BJ (cell line): ENCODE data around the gene TOM1L1. TPM values are rescaled to one million over a fixed set of nuclear protein-coding genes. Genes with fewer than 3 reads are reported as not detected.
A peak's percentile ranks its signal among the peaks of the same experiment; 100 is the strongest.

ENCODE experiments used
- CTCF ChIA-PET: fragments of 350-600 bp; formaldehyde crosslinking; extraction: SDS; loops from one replicate; lab custom pipeline; 2021; ENCODE audit warnings: antibody characterized with exemption, inconsistent platforms; lab: Yijun Ruan, JAX
- POLR2A ChIA-PET: fragments of 300-600 bp; sonication (Branson Sonifier 250); formaldehyde crosslinking; extraction: SDS; loops from one replicate; lab custom pipeline; 2021; ENCODE audit warnings: antibody characterized with exemption; lab: Charles Lee
- DNase-seq: peaks from one replicate; pipeline ENCODE4 v3.0.0-alpha.2; 2011; ENCODE audit warnings: low read depth
- H3K27me3 ChIP-seq: 2 replicates; pipeline ENCODE4 v1.6.0; 2011; ENCODE audit warnings: low read length; ENCODE audit not compliant: control insufficient read depth, insufficient read depth
- H3K36me3 ChIP-seq: 2 replicates; pipeline ENCODE4 v1.5.1; 2011; ENCODE audit warnings: low read length; ENCODE audit not compliant: control insufficient read depth, insufficient read depth
- H3K4me3 ChIP-seq: 2 replicates; pipeline ENCODE4 v1.5.1; 2011; ENCODE audit warnings: low read depth, mild to moderate bottlenecking, control low read depth, low read length
- CTCF ChIP-seq: IDR thresholded peaks from 2 replicates; pipeline ENCODE4 v1.5.1; 2011; ENCODE audit warnings: low read depth, mild to moderate bottlenecking, control low read depth, inconsistent platforms, low read length, moderate library complexity; ENCODE audit not compliant: insufficient read depth
- polyA minus RNA-seq: library from RNA; depleted of rRNA, polyadenylated mRNA; stranded (reverse); fragments of >200 nt; gene quantifications from 2 replicates; pipeline ENCODE4 v1.2.3, GENCODE V29; 2011; rRNA and poly(A)+ RNA removed
- polyA plus RNA-seq: library from polyadenylated mRNA; depleted of rRNA; stranded (reverse); fragments of >200 nt; gene quantifications from 2 replicates; pipeline ENCODE4 v1.2.3, GENCODE V29; 2011; rRNA removed

Gene TOM1L1
- polyA plus RNA-seq, result 31.2 and 50.4 TPM in 2 replicates
- polyA minus RNA-seq, result 11.6 and 14.3 TPM in 2 replicates

- DNase-seq, result peak; percentile 7
- peak; percentile 15; the same call in 1 of the 2 replicates for TF ChIP-seq CTCF
- Histone ChIP-seq H3K4me3 (peak within 1 kb of the TSS; percentile 86), H3K36me3 (no peaks in the 10 kb centered on the region), H3K27me3 (no peaks in the 10 kb centered on the region; the same call in 1 of the 2 replicates)
- POLR2A ChIA-PET, result interaction anchor here (0.6 kb wide), 1 partner anchor 32 kb away, joined by 4 read pairs; no protein-coding TSS in a partner anchor
- CTCF ChIA-PET, result no interaction called here
Observed at GRCh38 chr17:54900457-54901229, at the start of gene TOM1L1. Gene TOM1L1, plus strand, starts transcription at chr17:54900852. Its CDS starts 14 bp downstream, at chr17:54900866.

DNA sequence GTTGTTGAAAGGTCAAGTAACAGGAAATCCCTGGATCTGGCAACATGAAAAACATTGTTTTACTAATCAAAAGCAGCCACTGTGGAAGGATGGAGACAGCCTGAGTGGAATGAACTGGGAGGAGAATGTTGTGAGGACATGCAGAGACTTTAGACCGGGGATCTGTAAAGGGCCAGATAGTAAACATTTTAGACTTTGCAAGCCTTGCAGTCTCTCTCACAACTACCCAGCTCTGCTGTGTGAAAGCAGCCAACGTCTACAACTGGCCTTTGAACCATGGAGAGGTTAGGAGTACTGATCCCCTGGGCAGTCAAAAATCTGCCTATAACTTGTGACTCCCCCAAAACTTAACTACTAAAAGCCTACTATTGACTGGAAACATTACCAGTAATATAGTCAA lies 41.5 kb upstream of the TOM1L1 start:
- H3K27me3 ChIP-seq, result no peaks in the 10 kb centered on the region
- ChIA-PET CTCF (no interaction called here), POLR2A (no interaction called here)
- no peak for TF ChIP-seq CTCF
- H3K4me3 ChIP-seq, result no peak overlapping the region
- no peaks in the 10 kb centered on the region for H3K36me3 ChIP-seq
- no peak for DNase-seq

GRCh38 chr17:54860617-54861470 lies 39.8 kb upstream of the TOM1L1 start:
- TF ChIP-seq CTCF, result no peak
- ChIA-PET POLR2A (no interaction called here), CTCF (no interaction called here)
- H3K4me3 ChIP-seq, result no peak overlapping the region
- no peak for DNase-seq
- no peaks in the 10 kb centered on the region for H3K36me3 ChIP-seq
- H3K27me3 ChIP-seq, result no peaks in the 10 kb centered on the region

GRCh38 chr17:54861471-54861983 lies 39.1 kb upstream of the TOM1L1 start:
- Histone ChIP-seq H3K4me3 (no peak overlapping the region), H3K36me3 (no peaks in the 10 kb centered on the region), H3K27me3 (no peaks in the 10 kb centered on the region)
- no peak for DNase-seq
- TF ChIP-seq CTCF, result no peak
- CTCF ChIA-PET, result no interaction called here
- POLR2A ChIA-PET, result no interaction called here

DNA sequence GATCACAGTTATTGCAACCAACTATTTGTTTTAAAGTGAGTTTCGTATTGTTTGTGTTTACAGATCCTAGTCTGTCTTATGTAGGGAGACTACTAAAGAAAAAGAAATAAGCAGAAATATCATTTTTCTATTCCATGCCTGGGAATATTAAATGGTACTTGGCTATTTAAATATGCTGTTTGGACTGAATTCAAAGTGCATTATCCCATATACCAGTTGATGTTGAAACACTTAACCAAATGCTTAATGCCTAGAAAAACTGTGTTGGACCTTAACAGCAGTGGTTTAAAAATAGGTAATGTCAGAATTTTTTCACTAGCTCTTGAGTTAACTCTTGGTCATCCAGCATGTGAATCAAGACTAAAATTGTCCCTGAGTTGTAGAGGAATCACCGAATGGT lies 37.5 kb upstream of the TOM1L1 start:
- Histone ChIP-seq H3K36me3 (no peaks in the 10 kb centered on the region), H3K4me3 (no peak overlapping the region), H3K27me3 (no peaks in the 10 kb centered on the region)
- ChIA-PET POLR2A (no interaction called here), CTCF (no interaction called here)
- no peak for DNase-seq
- TF ChIP-seq CTCF, result no peak
